GM19452 (cell line): Measurements from ENCODE around the gene BCAS3.
"Not testable (repeated sequence)": the region's sequence is repeated elsewhere in the genome, so short reads cannot be mapped to it uniquely, and the experiment has no call there.

Experiments used
- ATAC-seq: cut with Tn5 transposase; IDR thresholded peaks from one replicate; pipeline ENCODE4 v1.9.1; 2021; ENCODE audit not compliant: unreplicated experiment

BCAS3 gene

DNA sequence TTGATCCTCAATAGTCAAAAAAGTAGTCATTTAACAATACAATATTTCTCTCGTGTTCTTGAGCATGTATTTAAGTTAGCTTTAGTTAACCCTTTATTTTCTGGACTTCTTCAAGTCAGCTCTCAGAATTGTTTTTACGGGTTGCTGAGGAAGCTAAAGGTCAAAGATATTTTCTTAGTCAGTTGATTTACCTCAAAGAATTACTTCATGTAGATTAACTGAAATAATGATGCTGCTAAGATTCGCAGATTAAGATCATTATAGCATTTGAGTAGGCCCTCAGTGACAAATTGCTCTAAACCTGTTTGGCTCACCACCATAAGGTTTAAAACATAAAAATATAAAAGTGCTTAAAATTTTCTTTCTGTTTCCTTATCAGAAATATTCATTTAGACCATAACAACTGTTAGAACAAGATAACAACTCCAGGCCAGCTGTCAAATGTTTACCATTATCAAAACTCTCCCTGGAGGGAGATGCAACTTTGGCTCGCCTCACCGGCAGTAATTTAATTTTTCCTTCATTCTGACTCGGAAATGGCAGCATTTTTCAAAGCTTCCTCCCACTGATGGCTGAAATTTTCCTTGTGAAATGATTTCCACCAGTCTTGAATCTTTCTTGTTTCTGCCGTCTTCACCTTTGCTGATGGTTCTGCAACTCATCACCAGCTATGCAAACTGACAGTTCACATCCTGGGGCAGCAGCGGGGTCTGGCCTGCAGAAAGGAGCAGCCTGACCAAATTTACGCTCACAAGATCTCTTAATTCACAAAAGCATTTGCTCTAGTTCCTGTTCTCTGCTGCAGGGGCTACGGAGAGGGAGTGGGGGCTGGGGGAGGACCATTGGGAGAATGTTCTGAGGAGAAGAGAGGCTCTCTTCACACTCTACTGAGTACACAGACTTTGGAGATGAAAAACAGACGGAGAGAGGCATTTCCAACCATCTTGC, 467.2 kb downstream of the BCAS3 start:
- ATAC-seq: no peak

GRCh38 chr17:61146833-61147232, 469.2 kb downstream of the BCAS3 start:
- ATAC-seq: not testable (repeated sequence)

DNA sequence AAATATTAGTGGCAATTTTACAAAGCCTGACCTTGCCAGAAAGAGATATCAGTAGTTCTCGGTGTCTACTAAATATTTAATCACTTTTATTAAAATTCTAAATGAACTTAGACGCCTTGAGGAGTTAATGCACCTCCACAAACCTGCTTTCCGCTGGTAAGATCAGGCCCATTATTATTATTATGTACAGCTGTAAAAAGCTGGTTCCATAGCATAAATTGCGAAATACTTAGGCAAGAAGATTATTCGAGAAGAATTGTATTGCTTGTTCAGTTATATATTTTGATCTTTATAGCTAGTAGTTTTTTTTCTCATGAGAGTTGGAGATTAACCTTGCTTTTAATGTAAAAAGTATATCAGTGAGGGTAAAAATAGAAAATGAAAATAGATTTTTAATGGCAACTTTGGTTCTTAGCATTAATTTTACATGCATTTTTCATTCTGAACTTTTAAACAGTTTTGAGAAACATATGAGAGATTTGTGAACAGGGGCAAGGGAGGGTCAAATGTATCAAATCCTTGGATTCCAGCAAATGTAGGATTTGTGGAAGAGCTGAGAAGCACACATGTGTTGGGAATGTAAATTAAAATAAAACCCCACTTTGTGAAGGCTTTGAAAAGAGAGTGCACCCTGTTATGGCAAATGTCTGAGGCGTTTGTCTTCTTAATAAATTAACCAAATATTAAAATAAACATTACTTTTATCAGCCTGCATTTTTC, 471.6 kb downstream of the BCAS3 start:
- no peak for ATAC-seq

DNA sequence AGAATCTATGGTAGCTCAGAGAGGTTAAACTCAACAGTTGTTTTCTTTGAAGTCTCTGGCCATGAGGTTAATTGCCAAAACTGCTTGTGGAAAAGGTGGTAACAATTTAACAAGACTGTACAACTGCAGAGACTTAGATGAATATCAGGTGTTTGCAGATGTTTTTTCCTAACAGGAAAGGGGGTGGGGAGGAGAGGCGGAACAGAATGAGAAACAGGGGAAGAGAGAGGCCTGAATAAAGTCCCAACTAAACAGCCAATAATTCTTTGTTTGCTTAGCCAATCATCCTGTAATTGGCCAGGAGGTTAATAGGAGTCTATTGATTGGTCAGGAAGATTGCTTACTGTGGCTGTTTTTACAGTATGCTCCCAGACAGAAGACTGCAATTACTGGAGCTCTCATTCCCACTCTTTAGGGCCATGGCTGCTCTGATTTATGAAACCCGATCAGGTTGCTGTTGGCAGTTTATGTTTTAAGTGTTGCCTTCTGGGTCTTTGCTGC, 472.3 kb downstream of the BCAS3 start:
- no peak for ATAC-seq

GRCh38 chr17:61150686-61151299, 473.1 kb downstream of the BCAS3 start:
- peak; percentile 60 for ATAC-seq

DNA sequence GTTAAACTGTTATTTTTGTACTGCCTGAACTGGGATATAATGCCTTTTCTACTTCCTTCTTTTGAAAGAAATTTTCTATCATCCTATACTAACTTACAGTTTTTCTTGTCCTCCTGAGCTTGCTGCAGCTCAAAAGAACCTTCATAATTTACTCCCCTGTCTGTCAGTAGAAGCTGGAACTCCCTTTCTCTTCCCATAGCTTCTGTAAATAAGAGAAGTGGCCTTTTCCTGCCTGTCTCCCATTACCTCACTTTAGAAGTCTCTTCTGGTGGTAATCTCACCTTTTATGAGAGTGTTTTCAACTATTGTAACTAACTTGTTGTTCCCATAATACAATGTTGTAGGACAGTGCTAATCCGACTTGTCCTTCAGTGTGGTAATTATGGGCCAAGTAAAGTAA, 475.2 kb downstream of the BCAS3 start:
- no peak for ATAC-seq

- no peak for ATAC-seq
These were observed 478.1 kb downstream of the BCAS3 start for GRCh38 chr17:61155590-61156237.

DNA sequence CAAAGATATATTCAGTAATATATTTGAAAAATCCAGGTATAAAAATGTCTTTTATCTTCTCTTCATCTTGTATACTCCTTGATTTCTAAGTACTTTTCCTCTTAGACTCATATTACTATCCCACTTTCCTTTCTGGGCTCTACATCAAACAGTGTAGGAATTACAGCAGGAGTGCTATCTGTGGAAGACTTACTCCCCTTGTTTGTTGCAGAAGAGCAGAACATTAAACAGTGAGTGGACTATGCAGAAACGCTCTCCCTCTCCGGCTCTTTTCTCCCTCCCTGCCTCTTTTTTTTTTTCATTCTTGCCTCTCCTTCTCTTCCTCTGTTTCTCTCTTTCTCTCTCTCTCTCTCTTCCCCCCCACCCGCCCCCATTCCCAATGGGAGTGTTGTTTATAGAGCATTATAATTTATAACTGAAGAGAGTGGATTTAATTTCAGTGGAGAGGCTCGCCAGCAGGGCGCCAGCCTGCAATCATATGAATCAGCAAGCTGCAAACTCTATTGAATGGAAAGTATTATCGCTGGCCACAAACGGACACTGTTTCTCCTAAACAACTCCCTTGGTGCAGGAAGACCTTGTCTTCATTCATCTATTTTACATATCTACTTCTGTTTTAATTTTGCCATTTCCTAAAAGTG, 479.7 kb downstream of the BCAS3 start:
- ATAC-seq: no peak

GRCh38 chr17:61158376-61158775, 480.7 kb downstream of the BCAS3 start:
- ATAC-seq: no peak

DNA sequence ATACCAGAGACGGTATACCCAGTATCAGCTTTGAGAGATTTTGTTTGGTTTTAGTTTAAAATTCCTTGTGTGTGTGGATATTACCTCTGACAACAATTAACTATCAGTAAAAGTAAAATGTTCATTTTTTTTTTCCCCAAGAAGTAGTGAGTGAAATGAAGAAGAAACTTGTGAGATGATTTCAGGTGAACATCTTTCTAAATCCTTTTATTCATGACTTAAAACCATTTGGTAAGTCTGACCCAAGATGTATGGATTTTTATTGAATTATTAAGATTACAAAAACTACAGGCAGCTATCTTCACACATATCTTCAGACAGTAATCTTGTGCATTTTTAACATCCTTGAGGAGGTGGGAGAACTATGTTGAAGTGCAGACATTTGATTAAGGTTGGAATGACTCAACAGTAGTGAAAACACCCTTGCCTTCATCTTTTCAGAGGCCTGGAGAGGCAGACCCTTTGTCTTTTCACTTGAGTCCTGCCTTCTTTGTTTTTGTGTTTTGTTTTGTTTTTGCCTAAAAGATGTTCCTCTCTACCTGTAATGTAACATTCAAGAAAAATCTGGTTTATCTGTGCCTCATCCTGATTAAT, 481.7 kb downstream of the BCAS3 start:
- no peak for ATAC-seq

DNA sequence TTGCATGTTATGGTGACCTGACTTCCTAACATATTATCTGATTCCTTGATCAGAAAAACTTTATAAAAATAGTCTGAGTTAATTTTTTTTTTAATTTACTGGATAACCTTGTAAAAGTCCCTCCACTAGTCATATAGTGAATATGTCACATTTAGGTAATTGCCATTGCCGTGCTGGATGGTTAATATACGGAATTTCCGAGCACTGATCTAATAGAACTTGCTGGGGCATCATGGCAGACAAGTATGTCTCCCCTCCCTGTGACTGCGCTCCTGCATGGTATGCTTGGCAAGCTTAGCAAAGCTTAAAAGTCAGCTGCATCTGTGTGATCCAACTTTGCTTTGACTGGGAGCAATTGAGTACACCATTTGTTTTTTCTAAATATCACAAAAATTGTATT, 482.6 kb downstream of the BCAS3 start:
- ATAC-seq: no peak

- ATAC-seq: no peak
These were observed 483.3 kb downstream of the BCAS3 start for GRCh38 chr17:61160789-61161445.

GRCh38 chr17:61161615-61162134, 484.0 kb downstream of the BCAS3 start:
- no peak for ATAC-seq

GRCh38 chr17:61164517-61164916, 486.9 kb downstream of the BCAS3 start:
- no peak for ATAC-seq

GRCh38 chr17:61167075-61167474, 489.4 kb downstream of the BCAS3 start:
- ATAC-seq: no peak

DNA sequence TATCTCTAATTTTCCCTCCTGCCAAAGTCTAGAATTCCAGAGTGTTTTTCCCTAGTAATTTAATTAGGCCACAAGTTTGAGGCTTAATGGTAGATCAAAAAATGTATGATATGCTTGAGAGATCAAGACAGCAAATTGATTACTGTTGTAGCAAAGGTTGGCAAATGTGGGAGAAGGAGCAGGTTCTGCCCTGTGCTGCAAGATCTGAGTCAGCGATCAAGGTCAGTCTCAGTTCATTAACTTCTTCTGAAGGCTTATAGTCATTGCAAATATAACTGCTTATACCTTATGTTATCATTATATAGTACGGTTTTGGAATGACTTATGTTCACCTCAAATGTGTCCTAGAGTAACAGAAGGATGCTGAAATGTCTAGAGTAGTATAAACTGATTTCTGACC, 490.9 kb downstream of the BCAS3 start:
- ATAC-seq: no peak

- ATAC-seq: no peak
These were observed 496.7 kb downstream of the BCAS3 start for GRCh38 chr17:61174310-61174709.

DNA sequence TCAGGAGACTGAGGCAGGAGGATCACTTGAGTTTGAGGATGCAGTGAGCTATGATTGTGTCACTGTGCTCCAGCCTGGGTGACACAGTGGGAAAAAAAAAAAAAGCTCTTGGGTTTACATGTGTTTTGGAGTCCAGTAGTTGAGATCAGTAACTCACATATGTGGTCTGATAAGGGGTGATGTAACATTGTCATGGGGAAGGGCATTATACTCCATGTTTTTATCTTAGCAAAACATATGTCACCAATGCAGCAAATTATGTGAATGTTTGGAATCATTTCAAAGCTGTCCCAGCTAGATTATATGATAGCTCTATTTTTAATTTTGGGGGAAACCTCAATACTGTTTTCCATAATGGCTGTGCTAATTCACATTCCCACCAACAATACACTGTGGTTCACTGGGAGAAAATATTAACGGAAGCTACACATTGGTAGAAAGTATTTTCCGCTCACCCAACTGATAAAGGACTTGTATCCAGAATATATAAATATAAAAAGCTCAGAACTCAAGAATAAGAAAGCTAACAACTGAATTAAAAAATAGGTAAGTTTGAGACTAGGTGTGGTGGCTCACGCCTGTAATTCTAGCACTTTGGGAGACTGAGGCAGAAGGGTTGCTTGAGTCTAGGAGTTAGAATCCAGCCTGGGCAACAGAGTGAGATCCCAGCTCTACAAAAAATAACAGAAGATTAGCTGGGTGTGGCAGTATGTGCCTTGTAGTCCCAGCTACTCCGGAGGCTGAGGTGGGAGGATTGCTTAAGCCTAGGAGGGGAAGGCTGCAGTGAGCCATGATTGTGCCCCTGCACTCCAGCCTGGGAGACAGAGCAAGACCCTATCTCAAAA, 497.9 kb downstream of the BCAS3 start:
- ATAC-seq: no peak
